OCI-LY7 (cell line): Measurements from ENCODE around the gene ADAMTS17.

Experiments used
- EZH2phosphoT487 ChIP-seq: fragments of 200-600 bp; sonication (generic); IDR thresholded peaks from 2 replicates; pipeline ENCODE4 v1.6.1; 2018; ENCODE audit warnings: low read depth, borderline replicate concordance, mild to moderate bottlenecking, mixed run types, antibody characterized with exemption, low read length, moderate library complexity, mixed read lengths
- TF ChIP-seq, protein P1 (sequence below): fragments of 200-600 bp; sonication (generic); conservative IDR thresholded peaks from 2 replicates; pipeline ENCODE4 v1.5.1; 2014; ENCODE audit warnings: mild to moderate bottlenecking, antibody characterized with exemption, low read length, moderate library complexity, mixed read lengths

DNA sequence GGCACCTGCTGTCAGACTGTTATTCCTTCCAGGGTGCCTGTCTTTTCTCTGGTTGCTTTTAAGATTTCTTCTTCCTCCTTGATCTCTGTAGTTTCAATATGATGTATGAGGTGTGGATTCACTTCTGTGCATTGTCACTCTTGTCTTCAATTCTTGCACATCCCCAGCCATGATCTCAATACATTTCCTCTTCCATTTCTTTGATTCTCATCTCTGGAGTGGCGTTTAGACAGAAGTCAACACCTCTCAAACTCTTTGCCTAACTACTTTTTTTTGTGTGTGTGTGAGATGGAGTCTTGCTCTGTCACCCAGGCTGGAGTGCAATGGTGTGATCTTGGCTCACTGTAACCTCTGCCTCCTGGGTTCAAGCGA, 384.1 kb downstream of the ADAMTS17 start:
- TF ChIP-seq, protein P1, sequence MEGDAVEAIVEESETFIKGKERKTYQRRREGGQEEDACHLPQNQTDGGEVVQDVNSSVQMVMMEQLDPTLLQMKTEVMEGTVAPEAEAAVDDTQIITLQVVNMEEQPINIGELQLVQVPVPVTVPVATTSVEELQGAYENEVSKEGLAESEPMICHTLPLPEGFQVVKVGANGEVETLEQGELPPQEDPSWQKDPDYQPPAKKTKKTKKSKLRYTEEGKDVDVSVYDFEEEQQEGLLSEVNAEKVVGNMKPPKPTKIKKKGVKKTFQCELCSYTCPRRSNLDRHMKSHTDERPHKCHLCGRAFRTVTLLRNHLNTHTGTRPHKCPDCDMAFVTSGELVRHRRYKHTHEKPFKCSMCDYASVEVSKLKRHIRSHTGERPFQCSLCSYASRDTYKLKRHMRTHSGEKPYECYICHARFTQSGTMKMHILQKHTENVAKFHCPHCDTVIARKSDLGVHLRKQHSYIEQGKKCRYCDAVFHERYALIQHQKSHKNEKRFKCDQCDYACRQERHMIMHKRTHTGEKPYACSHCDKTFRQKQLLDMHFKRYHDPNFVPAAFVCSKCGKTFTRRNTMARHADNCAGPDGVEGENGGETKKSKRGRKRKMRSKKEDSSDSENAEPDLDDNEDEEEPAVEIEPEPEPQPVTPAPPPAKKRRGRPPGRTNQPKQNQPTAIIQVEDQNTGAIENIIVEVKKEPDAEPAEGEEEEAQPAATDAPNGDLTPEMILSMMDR = no peak
- no peak for TF ChIP-seq EZH2phosphoT487
